GM19099 (cell line): ENCODE measurements around the gene OR2T6.

ENCODE experiments used
- POLR2A ChIP-seq: IDR thresholded peaks from 3 replicates; pipeline ENCODE4 v1.6.1; 2011; ENCODE audit warnings: low read depth; ENCODE audit not compliant: insufficient read length; ENCODE audit errors: extremely low read depth

Gene OR2T6

GRCh38 chr1:248375446-248375845 lies at the start of gene OR2T6:
TSS of gene OR2T6 (plus strand) at chr1:248375746. CDS start at chr1:248387609, 11,863 bp downstream.
- TF ChIP-seq POLR2A = no peak

GRCh38 chr1:248343451-248343850 lies 32.1 kb upstream of the OR2T6 start:
- no peak for TF ChIP-seq POLR2A

GRCh38 chr1:248348475-248348874 lies 27.1 kb upstream of the OR2T6 start, which contains the start of gene OR14C36:
TSS of gene OR14C36 (plus strand) at chr1:248348775. CDS start at chr1:248348775, 0 bp downstream.
- no peak for TF ChIP-seq POLR2A

GRCh38 chr1:248359415-248359814 lies 16.1 kb upstream of the OR2T6 start:
- no peak for TF ChIP-seq POLR2A

GRCh38 chr1:248361121-248361715 lies 14.3 kb upstream of the OR2T6 start, which contains the start of gene OR2T4:
TSS of gene OR2T4 (plus strand) at chr1:248361665. CDS start at chr1:248361665, 0 bp downstream.
- TF ChIP-seq POLR2A = no peak

- TF ChIP-seq POLR2A = no peak
Measured at GRCh38 chr1:248366609-248367008, 8.9 kb upstream of the OR2T6 start.

- TF ChIP-seq POLR2A = no peak
Measured at GRCh38 chr1:248372394-248372793, 3.2 kb upstream of the OR2T6 start.

- no peak for TF ChIP-seq POLR2A
Measured at GRCh38 chr1:248373761-248374160, 1.8 kb upstream of the OR2T6 start.

- TF ChIP-seq POLR2A = no peak
Measured at GRCh38 chr1:248376916-248377315, 1.4 kb downstream of the OR2T6 start.

- no peak for TF ChIP-seq POLR2A
Measured at GRCh38 chr1:248380854-248381253, 5.3 kb downstream of the OR2T6 start.

GRCh38 chr1:248388426-248388825 lies 12.9 kb downstream of the OR2T6 start:
- TF ChIP-seq POLR2A = no peak

GRCh38 chr1:248393050-248393449 lies 17.5 kb downstream of the OR2T6 start:
- no peak for TF ChIP-seq POLR2A

- no peak for TF ChIP-seq POLR2A
Measured at GRCh38 chr1:248402748-248403147, 27.2 kb downstream of the OR2T6 start, which contains the start of gene OR2T1. TSS of gene OR2T1 (plus strand) at chr1:248403048. CDS start at chr1:248406148, 3,100 bp downstream.

- TF ChIP-seq POLR2A = no peak
Measured at GRCh38 chr1:248404024-248404423, 28.5 kb downstream of the OR2T6 start.

- no peak for TF ChIP-seq POLR2A
Measured at GRCh38 chr1:248406721-248407692, 31.5 kb downstream of the OR2T6 start.

GRCh38 chr1:248416226-248416625 lies 40.7 kb downstream of the OR2T6 start:
- no peak for TF ChIP-seq POLR2A
